Upper lobe of left lung (tissue), 6 donors: ENCODE data around the gene ADISSP. TPM values are rescaled to one million over a fixed set of nuclear protein-coding genes. Genes with fewer than 3 reads are reported as not detected.

Experiments
- ATAC-seq, 2 donors: fragments of 200-7000 bp; cut with Tn5 transposase; one replicate each; pipeline ENCODE4 v1.9.1; 2022; ENCODE audit warnings: mild to moderate bottlenecking in 2 of 2, moderate library complexity in 2 of 2; ENCODE audit not compliant: low FRiP score in 2 of 2
- DNase-seq, 2 donors: peaks; one replicate each; pipeline ENCODE4 v3.0.0-alpha.2; 2019 to 2020
- H3K27ac ChIP-seq, 4 donors: fragments of 200-600 bp; sonication (generic); one replicate each; pipeline ENCODE4 v1.5.1; 2016 to 2019
- H3K27me3 ChIP-seq, 4 donors: fragments of 200-600 bp; sonication (generic); one replicate each; pipeline ENCODE4 v1.5.1; 2017 to 2019
- H3K36me3 ChIP-seq, 4 donors: fragments of 200-600 bp; sonication (generic); one replicate each; pipeline ENCODE4 v1.5.1; 2016 to 2019
- H3K4me1 ChIP-seq, 4 donors: fragments of 200-600 bp; sonication (generic); one replicate each; pipeline ENCODE4 v1.5.1; 2018 to 2019
- H3K4me3 ChIP-seq, 4 donors: fragments of 200-600 bp; sonication (generic); one replicate each; pipeline ENCODE4 v1.5.1; 2017 to 2019; ENCODE audit warnings: mild to moderate bottlenecking in 2 of 4, moderate library complexity in 1 of 4
- H3K9me3 ChIP-seq, 4 donors: fragments of 200-600 bp; sonication (generic); one replicate each; pipeline ENCODE4 v1.5.1; 2018 to 2019
- CTCF ChIP-seq, 6 experiments: fragments of 450-650 bp in 4 of 6; fragments of 200-600 bp in 2 of 6; sonication (generic) in 2 of 6; IDR thresholded peaks; one replicate each; pipeline ENCODE4 v1.5.1; 2016 to 2019; ENCODE audit warnings: antibody characterized with exemption in 6 of 6
- EP300 ChIP-seq, 4 donors: sonication (generic); formaldehyde crosslinking; IDR thresholded peaks; one replicate each; pipeline ENCODE4 v1.5.1; 2017; ENCODE audit warnings: antibody characterized with exemption in 4 of 4, control low read depth in 2 of 4
- POLR2A ChIP-seq, 4 donors: fragments of 450-650 bp; IDR thresholded peaks; one replicate each; pipeline ENCODE4 v1.5.1; 2016 to 2017; ENCODE audit warnings: antibody characterized with exemption in 4 of 4, mild to moderate bottlenecking in 2 of 4
- POLR2AphosphoS5 ChIP-seq, 2 donors: sonication (generic); formaldehyde crosslinking; IDR thresholded peaks; one replicate each; pipeline ENCODE4 v1.5.1; 2017; ENCODE audit warnings: antibody characterized with exemption in 2 of 2
- WGBS, 2 donors: methylation state at CpG; one replicate each; pipeline ENCODE4 v1.1.5; 2017 to 2018; 5-methylcytosine and 5-hydroxymethylcytosine counted together
- total RNA-seq, 6 donors: library from RNA; depleted of rRNA in 4 of 6; stranded (reverse); fragments of >200 nt in 4 of 6; gene quantifications; one replicate each; pipeline versions ENCODE4 v1.1.0 to v1.2.1, GENCODE V29; 2016 to 2021
- donor health status: DM: no; HTN: no; CAD: no; lungs with moderate emphysema.
- donor health status: DM: no; HTN: yes; CAD: no; lungs with severe emphysema.

ADISSP gene
- total RNA-seq, 6 donors from 2014 or later = 6.7 to 41.9 (median 39.1) TPM

GRCh38 chr20:3797592-3798372, 30.2 kb upstream of the ADISSP start:
- Histone ChIP-seq H3K4me3 (peak overlapping the region; percentile 27 to 96 (median 84)), H3K4me1 (peaks cover 62 to 77% (median 69%) of the 10 kb centered on the region in 4 donors), H3K27ac (peak overlapping the region; percentile 94 to 98 (median 96)), H3K9me3 (no peaks in the 10 kb centered on the region), H3K27me3 (no peaks in the 10 kb centered on the region), H3K36me3 (peaks cover 0 to 42% (median 35%) of the 10 kb centered on the region in 4 donors)
- peak in 1 of 4 donors; percentile 26 for TF ChIP-seq POLR2A (IDR thresholded peaks at IDR 0.05)
- TF ChIP-seq CTCF (IDR thresholded peaks at IDR 0.05) = no peak
- 50 to 58% methylated on average over 19 of the region's 19 CpGs for WGBS, 2 donors
- ATAC-seq (no peak), DNase-seq (peak in 1 of 2 donors; percentile 38)

GRCh38 chr20:3797226-3797545, 29.6 kb upstream of the ADISSP start:
- DNase-seq (peak in 1 of 2 donors; percentile 14), ATAC-seq (no peak)
- no peak for TF ChIP-seq EP300 (IDR thresholded peaks at IDR 0.05)
- TF ChIP-seq CTCF (IDR thresholded peaks at IDR 0.05) = no peak
- TF ChIP-seq POLR2A (IDR thresholded peaks at IDR 0.05) = no peak
- TF ChIP-seq POLR2AphosphoS5 (IDR thresholded peaks at IDR 0.05) = no peak
- Histone ChIP-seq H3K36me3 (peaks cover 0 to 36% (median 29%) of the 10 kb centered on the region in 4 donors), H3K27ac (peak overlapping the region; percentile 94 to 98 (median 96)), H3K27me3 (no peaks in the 10 kb centered on the region), H3K9me3 (no peaks in the 10 kb centered on the region), H3K4me1 (peaks cover 56 to 72% (median 63%) of the 10 kb centered on the region in 4 donors), H3K4me3 (peak overlapping the region; percentile 27 to 96 (median 84))
- 52 to 56% methylated on average over 4 to 5 of the region's 5 CpGs for WGBS, 2 donors

- Histone ChIP-seq H3K27me3 (no peaks in the 10 kb centered on the region), H3K9me3 (no peaks in the 10 kb centered on the region), H3K4me3 (peak overlapping the region; percentile 27 to 96 (median 84)), H3K4me1 (peaks cover 50 to 66% (median 58%) of the 10 kb centered on the region in 4 donors), H3K27ac (peak overlapping the region; percentile 94 to 98 (median 96)), H3K36me3 (peaks cover 0 to 30% (median 24%) of the 10 kb centered on the region in 4 donors)
- peak in 1 of 2 donors; percentile 88 for DNase-seq
- peak in 1 of 2 donors; percentile 5 for ATAC-seq
- TF ChIP-seq POLR2AphosphoS5 (IDR thresholded peaks at IDR 0.05) (no peak), EP300 (IDR thresholded peaks at IDR 0.05) (no peak), CTCF (IDR thresholded peaks at IDR 0.05) (no peak), POLR2A (IDR thresholded peaks at IDR 0.05) (no peak)
- 44 to 46% methylated on average over 5 to 7 of the region's 33 CpGs for WGBS, 2 donors
Observed at GRCh38 chr20:3796477-3797225, 29.1 kb upstream of the ADISSP start.

- ATAC-seq = peak; percentile 95 to 96
- TF ChIP-seq POLR2A (IDR thresholded peaks at IDR 0.05) (peak in 3 of 4 donors; percentile 43 to 65 (median 50)), EP300 (IDR thresholded peaks at IDR 0.05) (peak in 1 of 4 donors; percentile 12), CTCF (IDR thresholded peaks at IDR 0.05) (peak; percentile 45 to 92 (median 84)), POLR2AphosphoS5 (IDR thresholded peaks at IDR 0.05) (peak; percentile 62 to 83)
- Histone ChIP-seq H3K27me3 (no peaks in the 10 kb centered on the region), H3K36me3 (peaks cover 0 to 22% (median 16%) of the 10 kb centered on the region in 4 donors), H3K4me1 (peaks cover 45 to 58% (median 49%) of the 10 kb centered on the region in 4 donors), H3K4me3 (peak within 1 kb of the TSS; percentile 27 to 96 (median 84)), H3K9me3 (no peaks in the 10 kb centered on the region), H3K27ac (peak within 1 kb of the TSS; percentile 94 to 98 (median 96))
- DNase-seq = peak; percentile 96 to 98
- 1 to 2% methylated on average over 21 to 58 of the region's 69 CpGs for WGBS, 2 donors
Observed at GRCh38 chr20:3795511-3796468, 28.2 kb upstream of the ADISSP start, which contains the start of gene CDC25B. TSS of gene CDC25B (plus strand) at chr20:3796310. CDS start at chr20:3796532, 222 bp downstream.
